Measurements from ENCODE around the gene KRT6C. TPM values are rescaled to one million over a fixed set of nuclear protein-coding genes. Genes with fewer than 3 reads are reported as not detected.

Gene KRT6C
- total and polyA plus RNA-seq, 10 donors: 0.03 to 0.07 (median 0.06) TPM; not detected in 7

DNA sequence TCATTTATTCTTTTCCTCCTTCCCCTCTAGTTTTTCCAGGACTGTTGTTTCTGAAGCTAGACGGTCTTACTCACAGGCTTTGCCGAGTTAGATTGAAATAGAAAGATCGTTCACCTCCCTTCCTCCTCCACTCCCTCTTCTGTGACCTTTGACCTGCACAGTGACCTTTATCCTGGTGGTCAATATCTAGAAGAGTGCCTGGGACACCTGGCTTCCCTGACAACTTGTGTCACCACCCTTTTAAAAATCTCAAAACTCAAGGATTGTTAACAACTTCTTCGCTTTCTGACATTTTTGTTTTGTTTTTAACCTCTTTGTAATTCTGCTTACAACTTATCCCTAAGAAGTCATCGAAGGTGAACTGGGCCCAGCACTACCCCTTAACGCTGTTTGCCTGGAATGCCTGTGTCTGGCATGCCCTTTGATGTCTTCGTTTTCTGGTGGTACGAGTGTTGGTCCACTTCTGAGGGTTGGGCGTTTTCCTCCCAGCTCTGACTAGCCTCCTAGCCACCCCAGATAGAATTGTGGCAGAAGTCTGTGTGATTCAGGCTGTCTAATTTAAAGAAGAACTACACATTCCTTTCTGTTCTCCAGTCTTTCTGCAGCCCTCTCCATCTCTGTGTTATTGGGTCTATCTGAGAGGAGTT lies 36.7 kb downstream of the KRT6C start:
- no peaks in the 10 kb centered on the region for H3K36me3 ChIP-seq
- intact Hi-C loops (cut with DNase I; ENCODE audit: low total_unique reads): no loop called here
- H3K9me3 ChIP-seq: no peaks in the 10 kb centered on the region
- no peak overlapping the region for H3K4me3 ChIP-seq
- WGBS, 5 donors: 71 to 80% (median 75%) methylated on average over 9 of the region's 9 CpGs
- H3K4me1 ChIP-seq: no peaks in the 10 kb centered on the region
- DNase-seq: no peak
- TF ChIP-seq POLR2A (IDR thresholded peaks at IDR 0.05) (no peak), POLR2AphosphoS5 (IDR thresholded peaks at IDR 0.05) (no peak)
- H3K27me3 ChIP-seq (replicated peaks in 1 of 7): peaks cover 0 to 49% (median 0%) of the 10 kb centered on the region in 7 donors
- no peak overlapping the region for H3K27ac ChIP-seq

DNA sequence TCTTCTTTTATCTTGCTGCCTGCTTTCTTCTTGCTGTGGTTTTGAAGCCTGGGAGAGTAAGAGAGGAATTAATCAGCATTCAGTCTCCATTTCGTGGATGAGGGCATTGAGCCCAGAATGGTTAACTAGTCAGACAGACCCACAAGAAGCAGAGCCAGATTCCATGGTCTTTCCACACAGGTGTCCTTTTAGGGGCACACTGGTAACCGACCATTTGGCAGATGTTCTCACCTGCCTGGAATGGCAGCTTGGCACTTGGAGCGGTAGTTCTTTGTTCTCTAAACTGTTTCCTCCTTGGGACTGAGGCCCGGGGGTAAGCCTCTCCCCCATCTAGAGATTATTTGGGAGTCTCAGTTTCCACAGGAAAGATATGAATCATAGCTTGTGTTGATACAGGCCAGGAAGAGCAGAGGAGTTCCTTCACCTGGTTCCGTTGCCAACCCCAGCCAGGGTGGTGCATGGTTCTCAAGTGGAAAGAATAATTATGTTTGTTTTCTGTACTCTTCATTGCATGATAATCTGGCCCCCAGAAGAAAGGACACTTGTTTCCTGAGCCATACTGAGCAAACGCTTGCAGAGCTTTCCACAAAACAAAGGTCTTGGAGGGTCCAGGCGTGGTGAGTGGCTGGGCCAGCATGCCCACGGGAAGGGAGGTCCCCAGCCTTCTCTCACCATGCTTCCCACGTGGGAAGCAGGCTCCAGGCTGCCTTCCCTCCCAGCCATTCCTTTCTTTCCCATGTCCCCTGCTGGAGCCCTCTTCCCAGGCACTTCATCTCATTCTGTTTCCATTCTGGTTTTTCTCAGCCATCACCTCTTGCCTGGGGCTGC lies 37.4 kb downstream of the KRT6C start:
- WGBS, 5 donors: 58 to 68% (median 62%) methylated on average over 9 of the region's 9 CpGs
- no peaks in the 10 kb centered on the region for H3K4me1 ChIP-seq
- H3K27me3 ChIP-seq (replicated peaks in 1 of 7): peaks cover 0 to 49% (median 0%) of the 10 kb centered on the region in 7 donors
- DNase-seq: no peak
- no peaks in the 10 kb centered on the region for H3K9me3 ChIP-seq
- no peak overlapping the region for H3K27ac ChIP-seq
- no peak overlapping the region for H3K4me3 ChIP-seq
- TF ChIP-seq, protein P1, sequence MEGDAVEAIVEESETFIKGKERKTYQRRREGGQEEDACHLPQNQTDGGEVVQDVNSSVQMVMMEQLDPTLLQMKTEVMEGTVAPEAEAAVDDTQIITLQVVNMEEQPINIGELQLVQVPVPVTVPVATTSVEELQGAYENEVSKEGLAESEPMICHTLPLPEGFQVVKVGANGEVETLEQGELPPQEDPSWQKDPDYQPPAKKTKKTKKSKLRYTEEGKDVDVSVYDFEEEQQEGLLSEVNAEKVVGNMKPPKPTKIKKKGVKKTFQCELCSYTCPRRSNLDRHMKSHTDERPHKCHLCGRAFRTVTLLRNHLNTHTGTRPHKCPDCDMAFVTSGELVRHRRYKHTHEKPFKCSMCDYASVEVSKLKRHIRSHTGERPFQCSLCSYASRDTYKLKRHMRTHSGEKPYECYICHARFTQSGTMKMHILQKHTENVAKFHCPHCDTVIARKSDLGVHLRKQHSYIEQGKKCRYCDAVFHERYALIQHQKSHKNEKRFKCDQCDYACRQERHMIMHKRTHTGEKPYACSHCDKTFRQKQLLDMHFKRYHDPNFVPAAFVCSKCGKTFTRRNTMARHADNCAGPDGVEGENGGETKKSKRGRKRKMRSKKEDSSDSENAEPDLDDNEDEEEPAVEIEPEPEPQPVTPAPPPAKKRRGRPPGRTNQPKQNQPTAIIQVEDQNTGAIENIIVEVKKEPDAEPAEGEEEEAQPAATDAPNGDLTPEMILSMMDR (IDR thresholded peaks at IDR 0.05 in 8 of 11, conservative IDR thresholded peaks at IDR 0.05 in 3 of 11): no peak
- TF ChIP-seq POLR2AphosphoS5 (IDR thresholded peaks at IDR 0.05) (no peak), POLR2A (IDR thresholded peaks at IDR 0.05) (no peak)
- H3K36me3 ChIP-seq: no peaks in the 10 kb centered on the region
- intact Hi-C loops (cut with DNase I; ENCODE audit: low total_unique reads): no loop called here

DNA sequence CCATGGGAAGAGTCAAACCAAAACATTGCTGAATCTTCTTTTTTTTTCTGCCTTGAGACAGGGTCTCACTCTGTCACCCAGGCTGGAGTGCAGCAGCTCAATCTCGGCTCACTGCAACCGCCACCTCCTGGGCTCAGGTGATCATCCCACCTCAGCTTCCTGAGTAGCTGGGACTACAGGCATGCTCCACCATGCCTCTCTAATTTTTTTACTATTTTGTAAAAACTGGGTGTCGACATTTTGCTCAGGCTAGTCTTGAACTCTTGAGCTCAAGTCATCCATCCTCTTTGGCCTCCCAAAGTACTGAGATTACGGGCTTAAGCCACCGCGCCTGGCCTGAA lies 38.0 kb downstream of the KRT6C start:
- Histone ChIP-seq H3K36me3 (no peaks in the 10 kb centered on the region), H3K4me3 (no peak overlapping the region), H3K9me3 (no peaks in the 10 kb centered on the region), H3K27ac (no peak overlapping the region), H3K27me3 (replicated peaks in 1 of 7) (peaks cover 0 to 50% (median 0%) of the 10 kb centered on the region in 7 donors), H3K4me1 (no peaks in the 10 kb centered on the region)
- no peak for DNase-seq
- TF ChIP-seq POLR2A (IDR thresholded peaks at IDR 0.05) (no peak), POLR2AphosphoS5 (IDR thresholded peaks at IDR 0.05) (no peak)
- TF ChIP-seq, protein P1 (IDR thresholded peaks at IDR 0.05 in 8 of 11, conservative IDR thresholded peaks at IDR 0.05 in 3 of 11): no peak
- 87 to 92% (median 91%) methylated on average over 6 of the region's 6 CpGs for WGBS, 5 donors
- intact Hi-C loops (cut with DNase I; ENCODE audit: low total_unique reads): no loop called here

DNA sequence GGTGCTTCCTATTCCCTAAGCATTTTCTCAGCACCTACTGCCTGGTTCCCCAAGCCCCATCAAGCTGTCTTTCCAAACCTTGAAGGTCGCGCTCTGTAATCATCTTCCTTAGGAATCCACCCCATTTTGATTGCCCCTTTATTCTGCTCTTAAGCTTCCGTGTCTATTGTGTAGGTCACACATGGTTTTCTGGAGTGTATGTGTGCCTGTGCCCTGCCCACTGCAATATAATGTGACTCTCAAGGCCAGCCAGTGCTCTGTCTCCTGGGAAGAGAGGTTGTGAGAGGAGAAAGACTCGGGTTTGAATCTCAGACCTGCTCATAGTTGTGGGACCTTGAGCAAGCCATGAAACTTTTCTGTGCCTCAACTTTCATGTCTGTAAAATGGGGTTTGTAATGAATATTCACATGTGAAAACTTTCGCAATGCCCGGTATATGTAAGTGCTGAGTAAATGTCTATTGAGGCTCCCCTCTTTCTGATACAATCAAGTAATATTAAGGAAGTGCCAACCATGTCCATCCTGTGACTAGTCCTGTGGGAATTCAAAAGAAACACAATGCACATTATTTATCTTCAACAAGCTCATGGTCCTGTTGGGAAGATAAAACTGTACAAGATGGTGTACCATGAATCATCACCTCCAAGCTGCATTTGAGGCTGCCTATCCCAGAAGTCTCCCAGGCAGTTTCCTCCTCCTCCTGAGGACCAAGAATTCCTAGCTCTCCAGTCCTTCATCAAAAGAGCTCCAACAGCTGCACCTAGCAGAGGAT lies 38.7 kb downstream of the KRT6C start:
- no peak for TF ChIP-seq POLR2A (IDR thresholded peaks at IDR 0.05)
- no peak for TF ChIP-seq POLR2AphosphoS5 (IDR thresholded peaks at IDR 0.05)
- TF ChIP-seq, protein P1 (IDR thresholded peaks at IDR 0.05 in 8 of 11, conservative IDR thresholded peaks at IDR 0.05 in 3 of 11): no peak

More for the DNA sequence above, 38.7 kb downstream of the KRT6C start:
- H3K4me3 ChIP-seq: no peak overlapping the region
- no peaks in the 10 kb centered on the region for H3K36me3 ChIP-seq
- DNase-seq: no peak
- no peak overlapping the region for H3K27ac ChIP-seq
- no peaks in the 10 kb centered on the region for H3K4me1 ChIP-seq
- WGBS, 5 donors: 89 to 94% (median 91%) methylated on average over 6 of the region's 6 CpGs
- peaks cover 0 to 49% (median 0%) of the 10 kb centered on the region in 7 donors for H3K27me3 ChIP-seq (replicated peaks in 1 of 7)
- intact Hi-C loops (cut with DNase I; ENCODE audit: low total_unique reads): no loop called here
- H3K9me3 ChIP-seq: no peaks in the 10 kb centered on the region
